Endothelial cell (in vitro differentiated cells): Measurements from ENCODE around the gene PGGT1B. TPM values are rescaled to one million over a fixed set of nuclear protein-coding genes. Genes with fewer than 3 reads are reported as not detected.

Experiments used
- DNase-seq: peaks from one replicate; pipeline ENCODE4 v3.0.0; 2021; ENCODE audit warnings: low spot score
- H3K27ac Mint-ChIP-seq: one replicate; pipeline ENCODE4 v1.8.0; 2021; ENCODE audit warnings: mixed read lengths, inconsistent platforms; ENCODE audit not compliant: unreplicated experiment
- H3K27me3 Mint-ChIP-seq: one replicate; pipeline ENCODE4 v1.8.0; 2021; ENCODE audit warnings: mild to moderate bottlenecking, moderate library complexity, mixed read lengths, inconsistent platforms; ENCODE audit not compliant: unreplicated experiment
- H3K36me3 Mint-ChIP-seq: one replicate; pipeline ENCODE4 v1.8.0; 2021; ENCODE audit warnings: mild to moderate bottlenecking, low read depth, mixed read lengths, inconsistent platforms; ENCODE audit not compliant: unreplicated experiment
- H3K4me1 Mint-ChIP-seq: one replicate; pipeline ENCODE4 v1.8.0; 2021; ENCODE audit warnings: mild to moderate bottlenecking, mixed read lengths, inconsistent platforms; ENCODE audit not compliant: unreplicated experiment
- H3K4me3 Mint-ChIP-seq: one replicate; pipeline ENCODE4 v1.8.0; 2021; ENCODE audit warnings: mild to moderate bottlenecking, mixed read lengths, inconsistent platforms; ENCODE audit not compliant: unreplicated experiment
- H3K9me3 Mint-ChIP-seq: one replicate; pipeline ENCODE4 v1.8.0; 2021; ENCODE audit warnings: mixed read lengths, inconsistent platforms; ENCODE audit not compliant: unreplicated experiment
- total RNA-seq: library from RNA; stranded (reverse); fragmentation: NEBNext Ultra II Directional; extraction: Animal tissue kit (Norgen Biotek cat#: 25700); gene quantifications from one replicate; pipeline ENCODE4 v1.2.1, GENCODE V29; 2021; ENCODE audit not compliant: unreplicated experiment
- TF ChIP-seq, protein P1 (sequence below): fragments of 200-600 bp; sonication (generic); IDR thresholded peaks from one replicate; pipeline ENCODE4 v1.5.0; 2021; ENCODE audit warnings: antibody characterized with exemption; ENCODE audit not compliant: unreplicated experiment

The PGGT1B gene
- total RNA-seq, 1 donor from 2014 or later = 34.7 TPM

DNA sequence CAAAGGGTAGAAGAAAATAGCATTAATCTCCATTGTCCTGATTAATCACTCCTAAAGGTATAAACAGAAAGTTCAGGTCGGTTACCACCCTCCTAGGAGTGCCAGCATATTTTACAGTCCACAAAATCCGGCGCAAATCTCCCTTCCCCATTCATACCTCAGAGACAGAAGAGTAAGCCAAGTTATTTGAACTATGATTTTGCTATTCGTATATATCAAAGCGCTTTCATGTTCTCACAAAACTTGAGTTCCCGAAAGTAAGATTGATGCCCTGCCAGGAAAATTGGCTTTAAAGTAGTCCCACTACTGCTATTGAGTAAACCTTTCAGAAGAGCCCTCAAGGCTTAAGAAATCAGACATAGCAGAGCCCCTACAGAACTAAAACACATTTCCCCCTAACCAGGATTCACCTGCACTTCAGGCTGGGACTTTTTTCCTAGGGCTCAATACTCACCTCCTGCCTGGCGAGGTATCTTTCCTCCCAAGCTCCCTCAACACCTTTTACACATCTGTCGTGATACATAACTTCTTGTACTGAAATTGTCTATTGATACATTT, 71.1 kb downstream of the PGGT1B start:
- H3K4me1 Mint-ChIP-seq = no peaks in the 10 kb centered on the region
- H3K27me3 Mint-ChIP-seq = no peaks in the 10 kb centered on the region
- H3K27ac Mint-ChIP-seq = no peak overlapping the region

DNA sequence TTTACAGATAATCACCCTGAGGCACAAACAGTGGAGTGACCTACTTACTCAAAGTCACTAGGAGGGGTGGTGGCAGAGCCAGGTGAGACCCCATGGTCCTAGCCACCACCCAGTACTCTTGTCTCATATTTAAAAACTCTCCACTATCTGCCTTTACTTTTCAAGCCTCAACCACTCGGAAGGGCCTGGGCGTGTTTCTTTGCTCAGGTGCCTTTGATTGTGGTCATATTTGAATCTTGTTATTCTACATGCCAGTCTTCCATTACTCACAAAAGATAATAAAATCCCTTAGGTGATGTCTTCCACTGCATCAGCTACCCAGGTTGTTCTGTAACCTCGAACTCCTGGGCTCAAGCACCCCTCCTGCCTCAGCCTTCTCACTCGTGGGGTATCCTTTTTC, 72.3 kb downstream of the PGGT1B start:
- Mint-ChIP-seq H3K27ac (no peak overlapping the region), H3K4me1 (no peaks in the 10 kb centered on the region), H3K4me3 (no peak overlapping the region), H3K27me3 (no peaks in the 10 kb centered on the region), H3K9me3 (no peaks in the 10 kb centered on the region), H3K36me3 (no peaks in the 10 kb centered on the region)
- TF ChIP-seq, protein P1, sequence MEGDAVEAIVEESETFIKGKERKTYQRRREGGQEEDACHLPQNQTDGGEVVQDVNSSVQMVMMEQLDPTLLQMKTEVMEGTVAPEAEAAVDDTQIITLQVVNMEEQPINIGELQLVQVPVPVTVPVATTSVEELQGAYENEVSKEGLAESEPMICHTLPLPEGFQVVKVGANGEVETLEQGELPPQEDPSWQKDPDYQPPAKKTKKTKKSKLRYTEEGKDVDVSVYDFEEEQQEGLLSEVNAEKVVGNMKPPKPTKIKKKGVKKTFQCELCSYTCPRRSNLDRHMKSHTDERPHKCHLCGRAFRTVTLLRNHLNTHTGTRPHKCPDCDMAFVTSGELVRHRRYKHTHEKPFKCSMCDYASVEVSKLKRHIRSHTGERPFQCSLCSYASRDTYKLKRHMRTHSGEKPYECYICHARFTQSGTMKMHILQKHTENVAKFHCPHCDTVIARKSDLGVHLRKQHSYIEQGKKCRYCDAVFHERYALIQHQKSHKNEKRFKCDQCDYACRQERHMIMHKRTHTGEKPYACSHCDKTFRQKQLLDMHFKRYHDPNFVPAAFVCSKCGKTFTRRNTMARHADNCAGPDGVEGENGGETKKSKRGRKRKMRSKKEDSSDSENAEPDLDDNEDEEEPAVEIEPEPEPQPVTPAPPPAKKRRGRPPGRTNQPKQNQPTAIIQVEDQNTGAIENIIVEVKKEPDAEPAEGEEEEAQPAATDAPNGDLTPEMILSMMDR = no peak
- no peak for DNase-seq

More for the DNA sequence above, 71.1 kb downstream of the PGGT1B start:
- H3K4me3 Mint-ChIP-seq = no peak overlapping the region
- no peak for DNase-seq
- H3K36me3 Mint-ChIP-seq = no peaks in the 10 kb centered on the region
- H3K9me3 Mint-ChIP-seq = no peaks in the 10 kb centered on the region
- TF ChIP-seq, protein P1 = no peak

DNA sequence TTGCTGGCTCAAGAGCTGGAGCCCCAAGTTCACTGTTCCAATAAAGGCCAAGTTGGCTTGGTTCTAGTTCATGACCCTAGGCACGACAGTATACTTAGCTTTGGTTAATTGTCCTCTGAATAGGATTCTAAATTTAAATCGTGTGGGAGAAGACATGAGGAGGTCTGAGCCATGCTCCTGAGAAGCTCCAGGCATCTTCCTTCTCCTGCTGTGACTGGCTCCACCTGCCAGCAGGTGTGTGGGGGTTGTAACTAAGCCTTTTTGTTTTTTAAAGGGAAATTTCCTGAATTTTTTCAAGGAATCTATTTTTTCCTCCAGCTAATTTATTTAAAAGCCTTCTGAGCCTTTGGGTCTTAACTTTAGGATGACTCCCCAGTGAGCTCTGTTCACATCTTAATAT, 72.8 kb downstream of the PGGT1B start:
- Mint-ChIP-seq H3K4me3 (no peak overlapping the region), H3K27me3 (no peaks in the 10 kb centered on the region), H3K4me1 (no peaks in the 10 kb centered on the region), H3K27ac (no peak overlapping the region), H3K36me3 (no peaks in the 10 kb centered on the region), H3K9me3 (no peaks in the 10 kb centered on the region)
- no peak for DNase-seq
- TF ChIP-seq, protein P1 = no peak

DNA sequence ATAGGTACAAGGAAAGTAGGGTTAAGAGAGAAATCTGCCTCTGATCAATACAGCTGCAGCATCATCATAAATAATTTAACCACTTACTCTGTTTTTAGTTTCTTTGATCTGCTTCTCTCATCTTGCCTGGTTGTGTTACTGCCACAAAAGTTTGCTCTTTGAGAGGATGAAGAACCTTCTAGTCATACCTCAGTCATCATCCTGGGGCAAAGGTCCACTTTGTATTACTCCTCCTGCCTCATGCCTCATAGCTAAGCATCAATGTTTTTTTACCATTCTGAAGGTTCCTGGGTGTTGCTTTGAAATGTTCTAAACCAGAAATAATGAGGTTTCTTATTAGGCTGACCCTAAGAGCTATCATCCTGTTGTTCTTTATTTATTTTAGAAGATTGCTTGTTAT, 75.9 kb downstream of the PGGT1B start:
- H3K4me1 Mint-ChIP-seq = no peaks in the 10 kb centered on the region
- H3K36me3 Mint-ChIP-seq = no peaks in the 10 kb centered on the region
- TF ChIP-seq, protein P1 = no peak
- H3K9me3 Mint-ChIP-seq = no peaks in the 10 kb centered on the region
- H3K27ac Mint-ChIP-seq = no peak overlapping the region
- H3K4me3 Mint-ChIP-seq = no peak overlapping the region
- no peak for DNase-seq
- H3K27me3 Mint-ChIP-seq = peaks cover 4% of the 10 kb centered on the region

DNA sequence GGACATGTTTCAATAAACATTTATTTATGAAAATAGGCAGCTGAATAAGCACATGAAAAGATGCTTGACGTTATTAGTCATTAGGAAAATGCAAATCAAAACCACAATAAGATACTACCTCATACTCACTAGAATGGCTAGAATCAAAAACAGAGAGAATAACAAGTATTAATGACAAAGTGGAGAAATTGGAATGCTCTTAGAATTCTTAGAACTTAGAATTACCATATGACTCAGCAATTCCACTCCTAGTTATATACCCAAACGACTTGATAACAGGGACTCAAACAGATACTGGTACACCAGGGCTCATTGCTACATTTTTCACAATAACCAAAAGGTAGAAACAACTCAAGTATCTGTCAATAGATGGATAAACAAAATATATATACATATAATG, 77.9 kb downstream of the PGGT1B start:
- no peaks in the 10 kb centered on the region for H3K4me1 Mint-ChIP-seq
- no peak overlapping the region for H3K27ac Mint-ChIP-seq
- H3K4me3 Mint-ChIP-seq = no peak overlapping the region
- H3K9me3 Mint-ChIP-seq = no peaks in the 10 kb centered on the region
- H3K36me3 Mint-ChIP-seq = no peaks in the 10 kb centered on the region
- peaks cover 9% of the 10 kb centered on the region for H3K27me3 Mint-ChIP-seq
- TF ChIP-seq, protein P1 = no peak
- no peak for DNase-seq
